Measurements from ENCODE around the gene MYO1C. TPM values are rescaled to one million over a fixed set of nuclear protein-coding genes. Genes with fewer than 3 reads are reported as not detected.

MYO1C gene
- total RNA-seq, 2 donors from 2014 or later = 75.5 to 90.0 TPM

DNA sequence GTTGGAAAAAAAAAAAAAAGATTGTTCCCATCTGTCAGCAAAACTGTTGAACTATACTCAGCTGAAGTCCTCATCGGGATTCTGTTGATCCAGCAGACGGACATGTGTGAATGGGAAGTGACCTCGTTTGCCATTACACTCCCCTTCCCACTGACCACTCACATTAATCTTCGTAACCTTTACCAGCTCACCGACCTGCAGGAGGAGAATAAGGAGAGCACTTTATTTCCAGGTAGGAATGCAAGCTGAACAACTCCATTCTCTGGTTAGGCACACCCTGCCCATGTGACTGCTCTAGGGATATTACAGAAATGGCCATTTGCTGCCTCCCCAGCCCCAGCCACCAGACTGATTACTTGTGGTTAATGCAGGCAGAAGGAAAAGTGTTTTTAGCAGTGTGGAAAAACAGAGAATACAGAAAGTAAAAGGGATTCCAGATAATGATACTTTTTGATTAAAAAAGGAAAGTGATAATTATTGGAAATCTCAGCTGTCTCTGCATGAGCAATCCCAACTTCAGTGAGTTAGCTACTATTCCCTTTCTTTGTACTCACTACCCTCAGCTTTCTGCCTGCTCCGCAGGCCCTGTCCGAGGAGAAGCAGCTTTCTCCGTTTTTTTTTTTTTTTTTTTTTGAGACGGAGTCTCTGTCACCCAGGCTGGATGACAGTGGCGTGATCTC, 68.9 kb downstream of the MYO1C start:
- Histone ChIP-seq H3K27me3 (ENCODE audit: control insufficient read depth, insufficient read depth, low read length, poor library complexity, severe bottlenecking) (no peaks in the 10 kb centered on the region), H3K9ac (ENCODE audit: extremely low read depth, low read length, poor library complexity, severe bottlenecking) (no peak overlapping the region), H3K4me3 (ENCODE audit: low read length) (no peak overlapping the region), H3K27ac (ENCODE audit: low read depth, low read length) (no peak overlapping the region), H3K4me1 (ENCODE audit: control insufficient read depth, insufficient read depth, low read length) (no peaks in the 10 kb centered on the region), H3K9me3 (ENCODE audit: control insufficient read depth, low read length) (no peaks in the 10 kb centered on the region), H3K36me3 (ENCODE audit: control insufficient read depth, insufficient read depth, low read length) (peaks cover 73% of the 10 kb centered on the region)
- Mint-ChIP-seq H3K4me3 (no peak overlapping the region), H3K4me1 (no peaks in the 10 kb centered on the region), H3K9me3 (no peaks in the 10 kb centered on the region), H3K27ac (no peak overlapping the region), H3K36me3 (ENCODE audit: low read depth) (peaks cover 54% of the 10 kb centered on the region), H3K27me3 (ENCODE audit: insufficient read depth) (no peaks in the 10 kb centered on the region)
- no peak for DNase-seq
- TF ChIP-seq, protein P1, sequence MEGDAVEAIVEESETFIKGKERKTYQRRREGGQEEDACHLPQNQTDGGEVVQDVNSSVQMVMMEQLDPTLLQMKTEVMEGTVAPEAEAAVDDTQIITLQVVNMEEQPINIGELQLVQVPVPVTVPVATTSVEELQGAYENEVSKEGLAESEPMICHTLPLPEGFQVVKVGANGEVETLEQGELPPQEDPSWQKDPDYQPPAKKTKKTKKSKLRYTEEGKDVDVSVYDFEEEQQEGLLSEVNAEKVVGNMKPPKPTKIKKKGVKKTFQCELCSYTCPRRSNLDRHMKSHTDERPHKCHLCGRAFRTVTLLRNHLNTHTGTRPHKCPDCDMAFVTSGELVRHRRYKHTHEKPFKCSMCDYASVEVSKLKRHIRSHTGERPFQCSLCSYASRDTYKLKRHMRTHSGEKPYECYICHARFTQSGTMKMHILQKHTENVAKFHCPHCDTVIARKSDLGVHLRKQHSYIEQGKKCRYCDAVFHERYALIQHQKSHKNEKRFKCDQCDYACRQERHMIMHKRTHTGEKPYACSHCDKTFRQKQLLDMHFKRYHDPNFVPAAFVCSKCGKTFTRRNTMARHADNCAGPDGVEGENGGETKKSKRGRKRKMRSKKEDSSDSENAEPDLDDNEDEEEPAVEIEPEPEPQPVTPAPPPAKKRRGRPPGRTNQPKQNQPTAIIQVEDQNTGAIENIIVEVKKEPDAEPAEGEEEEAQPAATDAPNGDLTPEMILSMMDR (conservative IDR thresholded peaks at IDR 0.05) = no peak
- WGBS, 2 experiments (ENCODE audit: insufficient coverage in 1 of 2, insufficient read length in 1 of 2) = 94 to 98% methylated on average over 5 to 10 of the region's 10 CpGs

DNA sequence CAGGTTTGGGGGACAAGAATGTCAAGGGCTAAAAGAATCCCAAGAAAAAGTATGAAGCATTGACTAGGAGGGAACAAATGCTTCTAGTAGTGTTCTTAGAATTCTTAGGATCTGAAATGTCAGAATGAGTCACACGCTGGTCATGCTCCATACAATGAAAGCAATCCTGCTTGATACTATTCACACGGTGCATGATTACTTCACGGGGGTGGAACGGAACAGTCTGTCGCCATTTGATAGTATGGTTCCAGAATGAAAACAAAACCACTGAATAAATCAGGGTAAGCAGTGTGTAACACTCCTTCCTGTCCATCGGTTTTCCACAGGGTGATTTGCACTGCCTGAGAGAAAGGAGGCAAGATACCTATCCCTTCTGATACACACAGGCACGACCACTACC, 69.6 kb downstream of the MYO1C start:
- H3K27ac ChIP-seq (ENCODE audit: low read depth, low read length) = no peak overlapping the region

DNA sequence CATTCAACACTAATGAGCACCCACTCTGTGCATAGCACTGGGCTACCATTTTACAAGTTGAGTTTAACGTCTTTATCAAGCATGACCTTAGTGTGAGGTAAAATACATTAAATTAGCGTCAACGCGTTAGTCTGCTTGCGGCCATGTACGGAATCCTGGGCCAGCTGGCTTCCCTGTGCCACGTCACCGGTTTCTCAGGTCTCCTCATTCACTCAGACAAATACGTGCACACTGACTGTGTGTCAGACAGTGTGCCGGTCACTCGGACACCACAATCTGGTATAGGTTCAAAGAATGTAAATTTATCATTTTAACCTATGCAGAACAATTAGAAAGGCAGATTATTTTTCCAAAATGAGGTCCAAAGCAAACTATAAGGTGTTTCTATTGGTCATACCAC, 71.0 kb downstream of the MYO1C start:
- no peak for DNase-seq
- Histone ChIP-seq H3K36me3 (ENCODE audit: control insufficient read depth, insufficient read depth, low read length) (peaks cover 73% of the 10 kb centered on the region), H3K9me3 (ENCODE audit: control insufficient read depth, low read length) (no peaks in the 10 kb centered on the region), H3K4me3 (ENCODE audit: low read length) (no peak overlapping the region), H3K27me3 (ENCODE audit: control insufficient read depth, insufficient read depth, low read length, poor library complexity, severe bottlenecking) (no peaks in the 10 kb centered on the region), H3K27ac (ENCODE audit: low read depth, low read length) (no peak overlapping the region), H3K9ac (ENCODE audit: extremely low read depth, low read length, poor library complexity, severe bottlenecking) (no peak overlapping the region), H3K4me1 (ENCODE audit: control insufficient read depth, insufficient read depth, low read length) (no peaks in the 10 kb centered on the region)
- 96 to 98% methylated on average over 9 to 11 of the region's 11 CpGs for WGBS, 2 experiments (ENCODE audit: insufficient coverage in 1 of 2, insufficient read length in 1 of 2)
- H3K27ac Mint-ChIP-seq = no peak overlapping the region
- no peak overlapping the region for H3K4me3 Mint-ChIP-seq
- no peaks in the 10 kb centered on the region for H3K9me3 Mint-ChIP-seq
- H3K27me3 Mint-ChIP-seq (ENCODE audit: insufficient read depth) = no peaks in the 10 kb centered on the region
- H3K4me1 Mint-ChIP-seq = no peaks in the 10 kb centered on the region
- TF ChIP-seq, protein P1 (conservative IDR thresholded peaks at IDR 0.05) = no peak
- peaks cover 53% of the 10 kb centered on the region for H3K36me3 Mint-ChIP-seq (ENCODE audit: low read depth)

More for the DNA sequence above, 69.6 kb downstream of the MYO1C start:
- H3K36me3 Mint-ChIP-seq (ENCODE audit: low read depth) = peaks cover 51% of the 10 kb centered on the region
- Histone ChIP-seq H3K36me3 (ENCODE audit: control insufficient read depth, insufficient read depth, low read length) (peaks cover 76% of the 10 kb centered on the region), H3K9ac (ENCODE audit: extremely low read depth, low read length, poor library complexity, severe bottlenecking) (no peak overlapping the region), H3K4me1 (ENCODE audit: control insufficient read depth, insufficient read depth, low read length) (no peaks in the 10 kb centered on the region), H3K9me3 (ENCODE audit: control insufficient read depth, low read length) (no peaks in the 10 kb centered on the region), H3K27me3 (ENCODE audit: control insufficient read depth, insufficient read depth, low read length, poor library complexity, severe bottlenecking) (no peaks in the 10 kb centered on the region), H3K4me3 (ENCODE audit: low read length) (no peak overlapping the region)
- no peak overlapping the region for H3K4me3 Mint-ChIP-seq
- TF ChIP-seq, protein P1 (conservative IDR thresholded peaks at IDR 0.05) = no peak
- WGBS, 2 experiments (ENCODE audit: insufficient coverage in 1 of 2, insufficient read length in 1 of 2) = 92 to 96% methylated on average over 6 of the region's 7 CpGs
- H3K9me3 Mint-ChIP-seq = no peaks in the 10 kb centered on the region
- no peak overlapping the region for H3K27ac Mint-ChIP-seq
- no peaks in the 10 kb centered on the region for H3K4me1 Mint-ChIP-seq
- no peaks in the 10 kb centered on the region for H3K27me3 Mint-ChIP-seq (ENCODE audit: insufficient read depth)
- DNase-seq = no peak
